ENCODE measurements around the gene MEGF11.

The MEGF11 gene

GRCh38 chr15:66214246-66214645, 39.3 kb downstream of the MEGF11 start:
- no peak for FAIRE-seq

- no peak for FAIRE-seq
These were observed 41.0 kb downstream of the MEGF11 start for GRCh38 chr15:66212563-66212921.

- no peak for FAIRE-seq
These were observed 41.6 kb downstream of the MEGF11 start for GRCh38 chr15:66211670-66212562.

- FAIRE-seq, result no peak
These were observed 42.9 kb downstream of the MEGF11 start for GRCh38 chr15:66210684-66211083.

- no peak for FAIRE-seq
These were observed 54.8 kb downstream of the MEGF11 start for GRCh38 chr15:66198757-66199156.

GRCh38 chr15:66196602-66197001, 56.9 kb downstream of the MEGF11 start:
- no peak for FAIRE-seq

- FAIRE-seq, result no peak
These were observed 57.8 kb downstream of the MEGF11 start for GRCh38 chr15:66195621-66196230.

- no peak for FAIRE-seq
These were observed 60.5 kb downstream of the MEGF11 start for GRCh38 chr15:66193066-66193465.

GRCh38 chr15:66190746-66191145, 62.8 kb downstream of the MEGF11 start:
- FAIRE-seq, result no peak

- no peak for FAIRE-seq
These were observed 64.3 kb downstream of the MEGF11 start for GRCh38 chr15:66189291-66189690.

GRCh38 chr15:66188464-66188863, 65.1 kb downstream of the MEGF11 start:
- FAIRE-seq, result no peak

GRCh38 chr15:66187271-66187670, 66.3 kb downstream of the MEGF11 start:
- FAIRE-seq, result no peak

- no peak for FAIRE-seq
These were observed 67.3 kb downstream of the MEGF11 start for GRCh38 chr15:66186049-66186825.

- no peak for FAIRE-seq
These were observed 68.4 kb downstream of the MEGF11 start for GRCh38 chr15:66184936-66185790.

GRCh38 chr15:66184492-66184891, 69.1 kb downstream of the MEGF11 start:
- FAIRE-seq, result no peak

GRCh38 chr15:66180531-66181097, 72.9 kb downstream of the MEGF11 start:
- FAIRE-seq, result no peak

- FAIRE-seq, result no peak
These were observed 75.0 kb downstream of the MEGF11 start for GRCh38 chr15:66178531-66178910.

GRCh38 chr15:66172324-66172980, 81.1 kb downstream of the MEGF11 start:
- no peak for FAIRE-seq

GRCh38 chr15:66171841-66172240, 81.7 kb downstream of the MEGF11 start:
- no peak for FAIRE-seq

- FAIRE-seq, result no peak
These were observed 82.8 kb downstream of the MEGF11 start for GRCh38 chr15:66170716-66171115.

- FAIRE-seq, result no peak
These were observed 83.5 kb downstream of the MEGF11 start for GRCh38 chr15:66170042-66170441.

- FAIRE-seq, result no peak
These were observed 83.9 kb downstream of the MEGF11 start for GRCh38 chr15:66169625-66170024.
